ENCODE results near the gene CDON.
"Not testable (repeated sequence)": the region's sequence is repeated elsewhere in the genome, so short reads cannot be mapped to it uniquely, and the experiment has no call there.

The CDON gene

DNA sequence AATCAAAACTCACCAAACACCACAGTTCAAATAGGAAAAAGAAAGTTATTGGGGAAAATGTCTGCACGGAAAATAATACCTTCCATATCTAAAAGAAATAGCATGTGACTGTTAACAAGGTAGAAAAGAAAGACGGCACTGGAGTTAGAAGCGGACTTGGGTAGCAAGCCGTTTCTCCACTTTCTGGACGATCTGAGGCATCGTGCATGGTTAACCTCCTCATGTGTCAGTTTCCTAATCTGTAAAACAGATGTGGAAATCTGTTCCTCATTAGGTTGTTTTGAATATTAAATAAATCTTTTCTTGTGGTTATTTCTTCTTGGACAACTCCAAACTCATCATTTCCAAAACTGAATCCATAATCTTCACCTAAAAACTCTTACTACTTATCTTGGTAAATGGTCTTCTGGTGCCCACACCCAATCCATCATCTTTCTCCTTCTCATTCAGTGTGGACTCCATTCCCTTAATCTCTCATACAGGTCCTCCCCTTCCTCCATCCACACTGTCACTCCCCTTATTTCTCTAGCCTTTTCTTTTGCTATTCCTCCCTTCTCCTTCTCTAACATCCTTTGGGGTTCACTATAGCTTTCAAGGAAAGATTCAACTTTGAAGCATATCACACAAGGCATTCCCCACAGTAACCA is 63.3 kb downstream of the CDON start:
- no peak for DNase-seq (ENCODE audit: low read depth in 4 of 4, low spot score in 1 of 4)

- DNase-seq (ENCODE audit: low read depth in 4 of 4, low spot score in 1 of 4): no peak
Observed at GRCh38 chr11:125998267-125998666, 64.4 kb downstream of the CDON start.

DNA sequence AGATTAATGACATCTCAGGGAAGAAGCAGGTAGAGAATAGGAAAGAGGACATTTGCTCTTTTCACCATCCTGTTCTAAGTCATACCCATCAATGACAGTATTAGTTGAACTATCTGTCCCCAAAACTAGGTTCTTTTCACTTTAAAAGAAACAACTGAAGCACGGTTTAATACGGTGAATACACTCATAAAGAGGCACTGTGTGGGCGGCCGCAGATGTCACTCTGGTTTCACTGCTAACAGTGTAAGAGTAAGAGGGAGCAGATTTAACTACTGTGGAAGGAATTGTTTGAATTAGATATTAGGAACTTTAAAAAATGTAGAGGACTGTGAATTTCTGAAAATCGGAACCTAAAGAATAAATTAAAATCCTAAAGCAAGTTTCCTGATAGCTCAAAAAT is 67.4 kb downstream of the CDON start:
- peak; percentile 3 to 33 (median 11) for DNase-seq (ENCODE audit: low read depth in 4 of 4, low spot score in 1 of 4)

GRCh38 chr11:125994509-125994908 is 68.2 kb downstream of the CDON start:
- no peak for DNase-seq (ENCODE audit: low read depth in 4 of 4, low spot score in 1 of 4)

GRCh38 chr11:125992893-125993292 is 69.8 kb downstream of the CDON start:
- DNase-seq (ENCODE audit: low read depth in 4 of 4, low spot score in 1 of 4): no peak

DNA sequence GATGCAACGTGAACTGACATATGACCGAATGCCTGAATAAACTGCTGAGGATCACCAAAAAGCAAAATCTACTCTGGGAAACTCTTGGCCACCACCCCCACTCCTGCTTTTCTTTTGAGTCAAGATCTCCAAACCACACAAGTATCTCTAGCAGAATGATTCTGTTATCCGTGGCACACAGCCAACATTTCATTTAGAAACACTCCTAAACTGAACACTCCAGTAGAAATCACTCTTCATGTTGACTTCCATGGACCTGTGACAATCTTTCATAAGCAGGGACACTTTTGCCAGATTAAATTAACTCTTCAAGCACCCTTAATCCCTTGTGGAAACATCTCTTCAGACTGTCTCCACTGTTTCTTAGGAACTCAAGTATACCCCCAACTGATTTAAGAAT is 72.4 kb downstream of the CDON start:
- DNase-seq (ENCODE audit: low read depth in 4 of 4, low spot score in 1 of 4): no peak

DNA sequence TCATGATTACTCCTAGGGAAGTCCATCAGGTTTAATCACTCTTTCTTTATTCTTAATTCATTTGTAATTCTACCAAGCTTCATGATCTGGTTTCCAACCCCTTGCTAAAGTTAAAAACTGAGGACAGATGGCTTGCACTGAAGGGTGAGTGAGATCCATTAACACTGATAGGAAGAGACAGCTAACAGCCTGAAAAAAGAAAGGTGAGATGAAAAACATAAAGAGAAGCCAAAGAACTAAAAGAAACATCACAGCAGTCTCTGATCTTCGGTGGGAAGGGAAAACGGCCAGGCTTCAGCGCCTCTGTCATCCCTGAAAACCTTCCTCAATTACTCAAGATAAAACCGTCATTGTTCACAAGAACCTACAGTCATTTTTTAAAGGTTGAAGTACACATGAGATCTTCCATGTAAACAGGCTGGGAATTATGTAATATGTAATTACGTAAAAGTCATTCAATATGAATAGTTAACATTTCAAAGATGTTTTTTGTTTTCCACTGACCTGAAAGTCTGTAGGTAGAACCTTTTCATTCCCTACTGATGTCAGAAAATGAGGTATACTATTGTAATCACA is 75.5 kb downstream of the CDON start:
- DNase-seq (ENCODE audit: low read depth in 4 of 4, low spot score in 1 of 4): no peak

- not testable (repeated sequence) for DNase-seq (ENCODE audit: low read depth in 4 of 4, low spot score in 1 of 4)
Observed at GRCh38 chr11:125985956-125986355, 76.7 kb downstream of the CDON start.

DNA sequence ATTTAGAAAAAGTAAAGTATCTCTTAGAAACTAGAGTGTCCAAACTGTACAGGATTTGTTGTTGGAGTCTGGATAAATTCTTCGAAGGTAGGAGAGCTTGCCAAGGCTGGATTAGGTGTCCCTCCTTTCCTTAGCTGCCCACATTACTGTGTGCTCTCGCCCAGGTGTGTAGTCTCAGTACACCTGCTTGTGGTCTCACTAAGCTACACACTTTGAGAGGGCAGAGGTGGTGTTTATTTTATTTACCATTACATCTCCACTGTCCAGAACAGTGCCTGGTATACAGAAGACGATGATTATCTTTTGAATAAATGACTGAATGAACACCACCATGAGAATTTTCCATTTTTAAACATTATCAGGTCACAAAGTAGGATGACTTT is 80.3 kb downstream of the CDON start:
- no peak for DNase-seq (ENCODE audit: low read depth in 4 of 4, low spot score in 1 of 4)

- no peak for DNase-seq (ENCODE audit: low read depth in 4 of 4, low spot score in 1 of 4)
Observed at GRCh38 chr11:125980436-125980835, 82.2 kb downstream of the CDON start.

DNA sequence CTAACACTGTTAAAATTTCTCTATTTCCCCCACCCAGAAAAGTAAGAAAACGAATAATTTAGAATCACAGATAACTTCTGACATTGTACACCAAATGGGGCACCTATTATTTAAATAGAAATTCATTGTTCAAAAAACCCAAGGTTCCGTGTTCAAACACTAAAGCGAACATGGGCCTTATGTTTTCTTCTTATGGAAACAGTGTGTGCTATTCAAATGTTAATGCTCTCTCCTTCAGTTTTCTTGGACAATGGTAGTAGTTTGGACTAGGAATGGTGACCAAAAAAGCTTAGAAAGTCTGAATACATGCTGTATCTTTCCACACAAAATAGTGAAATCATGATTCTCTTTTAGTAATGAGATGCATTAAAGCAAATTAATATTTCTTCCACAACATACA is 83.2 kb downstream of the CDON start:
- no peak for DNase-seq (ENCODE audit: low read depth in 4 of 4, low spot score in 1 of 4)

- no peak for DNase-seq (ENCODE audit: low read depth in 4 of 4, low spot score in 1 of 4)
Observed at GRCh38 chr11:125978778-125979407, 83.8 kb downstream of the CDON start.

DNA sequence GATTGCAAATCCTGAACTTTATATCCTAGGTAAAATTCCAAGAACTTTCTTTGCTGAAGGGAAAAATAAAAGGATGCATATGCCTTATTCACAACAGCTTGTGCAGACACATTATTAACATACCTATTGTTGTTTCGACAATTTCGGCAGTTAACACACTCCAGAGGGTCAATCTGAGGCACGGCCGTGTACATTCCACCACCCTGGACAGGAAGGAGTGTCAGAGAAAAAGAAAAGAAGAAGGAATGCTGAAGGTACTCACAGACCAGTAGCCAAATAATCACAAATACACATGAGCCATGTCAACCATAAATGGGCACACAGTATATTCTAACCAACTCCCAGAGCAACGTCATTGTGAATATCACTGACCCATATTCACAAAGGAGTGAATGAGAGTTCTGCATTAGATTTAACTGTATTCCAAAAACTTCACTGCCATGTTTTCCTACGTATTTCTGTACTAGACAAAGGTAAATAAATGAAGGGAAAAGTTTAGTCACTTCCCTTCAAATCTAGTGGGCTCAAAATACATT is 84.4 kb downstream of the CDON start:
- no peak for DNase-seq (ENCODE audit: low read depth in 4 of 4, low spot score in 1 of 4)

- DNase-seq (ENCODE audit: low read depth in 4 of 4, low spot score in 1 of 4): no peak
Observed at GRCh38 chr11:125977333-125977732, 85.3 kb downstream of the CDON start.

DNA sequence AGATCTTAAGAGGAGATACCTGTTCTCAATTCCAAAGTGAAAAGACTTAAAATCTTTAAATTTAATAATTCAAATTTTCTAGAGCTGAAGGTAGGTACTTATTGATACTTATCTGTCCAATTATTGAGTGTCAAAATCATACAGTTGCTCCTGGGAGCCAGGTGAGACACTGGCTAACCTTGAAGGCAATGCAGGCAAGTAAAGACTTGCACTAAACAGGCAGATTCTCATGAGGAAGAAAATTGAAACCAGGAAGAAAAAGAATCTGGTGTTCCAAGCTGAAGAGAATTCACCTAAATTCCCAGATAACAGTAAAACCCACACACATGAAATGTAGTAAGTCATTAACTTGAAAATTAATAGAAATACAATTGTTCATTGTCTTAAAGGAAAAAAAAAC is 86.5 kb downstream of the CDON start:
- DNase-seq (ENCODE audit: low read depth in 4 of 4, low spot score in 1 of 4): no peak

- no peak for DNase-seq (ENCODE audit: low read depth in 4 of 4, low spot score in 1 of 4)
Observed at GRCh38 chr11:125975634-125976033, 87.0 kb downstream of the CDON start.

- no peak for DNase-seq (ENCODE audit: low read depth in 4 of 4, low spot score in 1 of 4)
Observed at GRCh38 chr11:125974284-125974683, 88.4 kb downstream of the CDON start.

DNA sequence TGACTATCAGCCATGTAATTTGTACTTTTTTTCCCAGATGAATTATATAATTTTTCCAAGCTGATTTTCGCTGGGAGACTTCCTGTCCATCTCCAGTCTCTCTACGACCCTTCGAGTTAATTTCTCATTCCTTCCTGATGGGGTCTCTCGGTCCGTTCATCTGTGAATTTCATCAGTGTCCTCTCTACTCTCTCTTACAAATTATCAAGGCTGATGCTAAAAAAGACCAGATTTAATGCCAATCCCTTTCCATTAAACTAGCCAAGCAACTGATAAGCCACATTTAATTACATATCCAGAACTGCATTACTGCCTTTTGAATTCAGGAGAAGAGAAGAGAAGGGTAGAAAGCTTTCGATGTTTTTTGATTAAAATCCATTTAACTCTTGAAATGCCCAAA is 91.0 kb downstream of the CDON start:
- DNase-seq (ENCODE audit: low read depth in 4 of 4, low spot score in 1 of 4): no peak

- no peak for DNase-seq (ENCODE audit: low read depth in 4 of 4, low spot score in 1 of 4)
Observed at GRCh38 chr11:125968354-125968753, 94.3 kb downstream of the CDON start.

DNA sequence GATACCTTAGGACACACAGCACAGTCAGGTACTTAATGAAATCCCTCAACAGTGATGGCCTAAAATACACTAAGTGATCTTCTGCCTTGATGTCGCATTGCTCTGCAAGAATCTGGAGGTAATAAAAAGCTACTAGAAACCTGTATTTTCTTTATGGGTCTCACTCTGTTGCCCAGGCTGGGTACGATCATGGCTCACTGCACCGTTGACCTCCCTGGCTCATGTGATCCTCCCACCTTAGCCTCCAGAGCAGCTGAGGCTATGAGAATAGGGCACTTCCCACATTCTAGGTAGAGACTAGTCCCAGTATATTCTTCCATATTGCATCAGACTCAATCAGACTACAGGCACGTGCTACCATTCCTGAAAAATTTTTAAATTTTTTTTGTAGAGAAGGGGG is 95.2 kb downstream of the CDON start:
- DNase-seq (ENCODE audit: low read depth in 4 of 4, low spot score in 1 of 4): no peak

GRCh38 chr11:125960771-125961170 is 101.9 kb downstream of the CDON start:
- no peak for DNase-seq (ENCODE audit: low read depth in 4 of 4, low spot score in 1 of 4)

GRCh38 chr11:125959931-125960330 is 102.7 kb downstream of the CDON start:
- no peak for DNase-seq (ENCODE audit: low read depth in 4 of 4, low spot score in 1 of 4)

DNA sequence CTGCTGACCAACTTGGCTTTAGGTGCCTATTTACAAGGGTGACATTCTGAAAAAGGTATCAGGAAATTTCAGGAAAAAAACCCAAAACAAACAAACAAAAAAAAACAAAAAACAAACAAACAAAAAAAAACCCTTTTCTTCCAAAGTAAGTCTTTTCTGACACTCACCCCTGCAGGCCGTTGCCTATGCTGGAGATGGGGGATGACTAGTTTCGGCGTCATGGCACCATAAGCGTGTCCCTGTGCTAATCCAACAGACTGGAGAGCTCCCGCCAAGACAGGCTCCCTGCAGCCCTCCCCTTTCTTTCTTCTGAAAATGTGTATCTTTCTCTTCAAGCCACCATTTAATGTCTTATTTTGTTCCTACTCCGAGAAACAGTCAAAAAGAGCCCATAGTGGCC is 103.2 kb downstream of the CDON start:
- DNase-seq (ENCODE audit: low read depth in 4 of 4, low spot score in 1 of 4): no peak

Data from stimulated activated CD4-positive, alpha-beta T cell treated with anti-CD3 and anti-CD28 coated beads, Interleukin-1b, Interleukin-23, amount 100 ng/mL, for 24 hours (primary cell).